WTC11 (cell line): ENCODE results near the gene CSNK2A1. TPM values are rescaled to one million over a fixed set of nuclear protein-coding genes. Genes with fewer than 3 reads are reported as not detected.

ENCODE experiments used
- ATAC-seq: fragments of 200-7000 bp; cut with Tn5 transposase; 2 replicates; pipeline ENCODE4 v1.10.0; 2021; ENCODE audit warnings: mild to moderate bottlenecking, moderate library complexity
- CTCF ChIA-PET: fragments of 300-600 bp; sonication (Branson Sonifier 250); formaldehyde crosslinking; loops from one replicate; lab custom pipeline; 2021; ENCODE audit warnings: antibody characterized with exemption; lab: Charles Lee
- POLR2A ChIA-PET: fragments of 350-600 bp; sonication (Branson Sonifier 250); formaldehyde crosslinking; loops from one replicate; lab custom pipeline; 2021; ENCODE audit warnings: antibody characterized with exemption; lab: Charles Lee
- DNase-seq: peaks from one replicate; pipeline ENCODE4 v3.0.0; 2021; ENCODE audit warnings: low spot score
- H3K27ac Mint-ChIP-seq: 2 replicates; pipeline ENCODE4 v1.8.0; 2021; ENCODE audit warnings: mixed read lengths
- H3K27me3 Mint-ChIP-seq: 2 replicates; pipeline ENCODE4 v1.8.0; 2021; ENCODE audit warnings: low read depth, mild to moderate bottlenecking, moderate library complexity, mixed read lengths
- H3K36me3 Mint-ChIP-seq: 2 replicates; pipeline ENCODE4 v1.8.0; 2021; ENCODE audit warnings: mixed read lengths
- H3K4me1 Mint-ChIP-seq: 2 replicates; pipeline ENCODE4 v1.8.0; 2022; ENCODE audit warnings: mixed read lengths
- H3K4me3 Mint-ChIP-seq: 2 replicates; pipeline ENCODE4 v1.8.0; 2021; ENCODE audit warnings: mild to moderate bottlenecking, moderate library complexity, mixed read lengths
- H3K9me3 Mint-ChIP-seq: 2 replicates; pipeline ENCODE4 v1.8.0; 2021; ENCODE audit warnings: mixed read lengths
- CREM ChIP-seq: sonication (generic); formaldehyde crosslinking; IDR thresholded peaks from 2 replicates; pipeline ENCODE4 v1.8.1; 2022; ENCODE audit warnings: mild to moderate bottlenecking, missing genetic modification reagents, moderate library complexity
- ELF4 ChIP-seq: sonication (generic); formaldehyde crosslinking; IDR thresholded peaks from 2 replicates; pipeline ENCODE4 v1.8.1; 2022; ENCODE audit warnings: low read depth, mild to moderate bottlenecking, moderate library complexity, missing genetic modification reagents
- ETV6 ChIP-seq: sonication (generic); formaldehyde crosslinking; IDR thresholded peaks from 2 replicates; pipeline ENCODE4 v1.8.1; 2022; ENCODE audit warnings: mild to moderate bottlenecking, missing genetic modification reagents
- GABPB1 ChIP-seq: sonication (generic); formaldehyde crosslinking; IDR thresholded peaks from 2 replicates; pipeline ENCODE4 v1.8.1; 2023; ENCODE audit warnings: mild to moderate bottlenecking, missing genetic modification reagents
- HMGA2 ChIP-seq: fragments of 250-450 bp; sonication (Bioruptor Pico); IDR thresholded peaks from 2 replicates; pipeline ENCODE4 v1.4.0; 2021; ENCODE audit warnings: mild to moderate bottlenecking, moderate library complexity
- IRF2 ChIP-seq: sonication (generic); formaldehyde crosslinking; IDR thresholded peaks from 2 replicates; pipeline ENCODE4 v1.8.0; 2022; ENCODE audit warnings: low read depth, missing genetic modification reagents, borderline replicate concordance
- JUN ChIP-seq: sonication (generic); formaldehyde crosslinking; IDR thresholded peaks from 2 replicates; pipeline ENCODE4 v1.8.0; 2023; ENCODE audit warnings: mild to moderate bottlenecking, missing genetic modification reagents
- NFATC4 ChIP-seq: fragments of 250-450 bp; sonication (Bioruptor Pico); IDR thresholded peaks from 2 replicates; pipeline ENCODE4 v1.9.0; 2021; ENCODE audit warnings: mild to moderate bottlenecking
- PREB ChIP-seq: sonication (generic); formaldehyde crosslinking; IDR thresholded peaks from 2 replicates; pipeline ENCODE4 v1.8.1; 2022; ENCODE audit warnings: mild to moderate bottlenecking, missing genetic modification reagents, moderate library complexity, borderline replicate concordance
- USF2 ChIP-seq: sonication (generic); formaldehyde crosslinking; IDR thresholded peaks from 2 replicates; pipeline ENCODE4 v1.8.1; 2023; ENCODE audit warnings: mild to moderate bottlenecking, missing genetic modification reagents, moderate library complexity
- ZNF232 ChIP-seq: sonication (generic); formaldehyde crosslinking; IDR thresholded peaks from 2 replicates; pipeline ENCODE4 v1.8.0; 2022; ENCODE audit warnings: mild to moderate bottlenecking, missing genetic modification reagents
- ZNF423 ChIP-seq: fragments of 250-450 bp; sonication (Bioruptor Pico); IDR thresholded peaks from 2 replicates; pipeline ENCODE4 v2.1.2; 2022; ENCODE audit warnings: mild to moderate bottlenecking, moderate library complexity
- ZNF671 ChIP-seq: fragments of 250-450 bp; sonication (Bioruptor Pico); IDR thresholded peaks from 2 replicates; pipeline ENCODE4 v1.8.0; 2021; ENCODE audit warnings: mild to moderate bottlenecking
- total RNA-seq: library from RNA; stranded (reverse); gene quantifications from 3 replicates; pipeline ENCODE4 v1.2.3, GENCODE V29; 2021
- TF ChIP-seq, protein P1 (sequence below): fragments of 250-450 bp; sonication (Bioruptor Pico); IDR thresholded peaks from 2 replicates; pipeline ENCODE4 v1.9.0; 2021; ENCODE audit warnings: mild to moderate bottlenecking, borderline replicate concordance
- TF ChIP-seq, protein P2 (sequence below): sonication (generic); formaldehyde crosslinking; IDR thresholded peaks from 2 replicates; pipeline ENCODE4 v1.8.1; 2023; ENCODE audit warnings: mild to moderate bottlenecking, moderate library complexity, missing genetic modification reagents
- TF ChIP-seq, protein P3 (sequence below): sonication (generic); formaldehyde crosslinking; IDR thresholded peaks from 2 replicates; pipeline ENCODE4 v1.8.0; 2023; ENCODE audit warnings: missing genetic modification reagents, mild to moderate bottlenecking, borderline replicate concordance

Gene CSNK2A1
- total RNA-seq, 1 experiment from 2014 or later, result 235 TPM

- TF ChIP-seq, protein P1, sequence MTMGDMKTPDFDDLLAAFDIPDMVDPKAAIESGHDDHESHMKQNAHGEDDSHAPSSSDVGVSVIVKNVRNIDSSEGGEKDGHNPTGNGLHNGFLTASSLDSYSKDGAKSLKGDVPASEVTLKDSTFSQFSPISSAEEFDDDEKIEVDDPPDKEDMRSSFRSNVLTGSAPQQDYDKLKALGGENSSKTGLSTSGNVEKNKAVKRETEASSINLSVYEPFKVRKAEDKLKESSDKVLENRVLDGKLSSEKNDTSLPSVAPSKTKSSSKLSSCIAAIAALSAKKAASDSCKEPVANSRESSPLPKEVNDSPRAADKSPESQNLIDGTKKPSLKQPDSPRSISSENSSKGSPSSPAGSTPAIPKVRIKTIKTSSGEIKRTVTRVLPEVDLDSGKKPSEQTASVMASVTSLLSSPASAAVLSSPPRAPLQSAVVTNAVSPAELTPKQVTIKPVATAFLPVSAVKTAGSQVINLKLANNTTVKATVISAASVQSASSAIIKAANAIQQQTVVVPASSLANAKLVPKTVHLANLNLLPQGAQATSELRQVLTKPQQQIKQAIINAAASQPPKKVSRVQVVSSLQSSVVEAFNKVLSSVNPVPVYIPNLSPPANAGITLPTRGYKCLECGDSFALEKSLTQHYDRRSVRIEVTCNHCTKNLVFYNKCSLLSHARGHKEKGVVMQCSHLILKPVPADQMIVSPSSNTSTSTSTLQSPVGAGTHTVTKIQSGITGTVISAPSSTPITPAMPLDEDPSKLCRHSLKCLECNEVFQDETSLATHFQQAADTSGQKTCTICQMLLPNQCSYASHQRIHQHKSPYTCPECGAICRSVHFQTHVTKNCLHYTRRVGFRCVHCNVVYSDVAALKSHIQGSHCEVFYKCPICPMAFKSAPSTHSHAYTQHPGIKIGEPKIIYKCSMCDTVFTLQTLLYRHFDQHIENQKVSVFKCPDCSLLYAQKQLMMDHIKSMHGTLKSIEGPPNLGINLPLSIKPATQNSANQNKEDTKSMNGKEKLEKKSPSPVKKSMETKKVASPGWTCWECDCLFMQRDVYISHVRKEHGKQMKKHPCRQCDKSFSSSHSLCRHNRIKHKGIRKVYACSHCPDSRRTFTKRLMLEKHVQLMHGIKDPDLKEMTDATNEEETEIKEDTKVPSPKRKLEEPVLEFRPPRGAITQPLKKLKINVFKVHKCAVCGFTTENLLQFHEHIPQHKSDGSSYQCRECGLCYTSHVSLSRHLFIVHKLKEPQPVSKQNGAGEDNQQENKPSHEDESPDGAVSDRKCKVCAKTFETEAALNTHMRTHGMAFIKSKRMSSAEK, result no peak
Measured at GRCh38 chr20:535958-536357, 7.6 kb downstream of the CSNK2A1 start (continued).

DNA sequence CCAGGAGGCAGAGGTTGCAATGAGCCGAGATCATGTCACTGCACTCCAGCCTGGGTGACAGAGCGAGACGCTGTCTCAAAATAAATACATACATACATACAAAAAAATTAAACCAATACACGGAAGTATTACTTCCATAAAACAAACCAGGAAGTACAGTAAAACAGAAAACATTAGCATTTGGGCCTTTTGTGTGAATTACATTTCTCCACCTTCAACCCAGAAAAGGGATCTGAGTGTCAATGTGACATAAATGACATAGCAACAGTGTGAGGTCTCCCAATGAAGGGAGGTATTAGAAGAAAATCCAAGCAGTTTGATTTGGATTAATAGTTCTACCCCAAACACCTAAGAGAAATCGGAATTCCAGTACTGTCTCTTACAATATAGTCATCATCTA, 10.1 kb downstream of the CSNK2A1 start:
- no peaks in the 10 kb centered on the region for H3K9me3 Mint-ChIP-seq
- H3K36me3 Mint-ChIP-seq, result 0 out of 2 replicates have a peak, but pooled peaks cover 2% of the 10 kb centered on the region
- H3K27ac Mint-ChIP-seq, result peak overlapping the region; percentile 12; the same call in 1 of the 2 replicates
- no peak overlapping the region for H3K4me3 Mint-ChIP-seq
- ChIA-PET CTCF (no interaction called here), POLR2A (no interaction called here)
- H3K4me1 Mint-ChIP-seq, result peaks cover 68% of the 10 kb centered on the region
- no peak for DNase-seq
- no peaks in the 10 kb centered on the region for H3K27me3 Mint-ChIP-seq
- ATAC-seq, result no peak
- TF ChIP-seq, protein P2, sequence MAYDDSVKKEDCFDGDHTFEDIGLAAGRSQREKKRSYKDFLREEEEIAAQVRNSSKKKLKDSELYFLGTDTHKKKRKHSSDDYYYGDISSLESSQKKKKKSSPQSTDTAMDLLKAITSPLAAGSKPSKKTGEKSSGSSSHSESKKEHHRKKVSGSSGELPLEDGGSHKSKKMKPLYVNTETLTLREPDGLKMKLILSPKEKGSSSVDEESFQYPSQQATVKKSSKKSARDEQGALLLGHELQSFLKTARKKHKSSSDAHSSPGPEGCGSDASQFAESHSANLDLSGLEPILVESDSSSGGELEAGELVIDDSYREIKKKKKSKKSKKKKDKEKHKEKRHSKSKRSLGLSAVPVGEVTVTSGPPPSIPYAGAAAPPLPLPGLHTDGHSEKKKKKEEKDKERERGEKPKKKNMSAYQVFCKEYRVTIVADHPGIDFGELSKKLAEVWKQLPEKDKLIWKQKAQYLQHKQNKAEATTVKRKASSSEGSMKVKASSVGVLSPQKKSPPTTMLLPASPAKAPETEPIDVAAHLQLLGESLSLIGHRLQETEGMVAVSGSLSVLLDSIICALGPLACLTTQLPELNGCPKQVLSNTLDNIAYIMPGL (CRISPR knock-in tag), result no peak
- no peak for TF ChIP-seq GABPB1
- TF ChIP-seq HMGA2 (CRISPR knock-in tag), result no peak
- TF ChIP-seq, protein P3, sequence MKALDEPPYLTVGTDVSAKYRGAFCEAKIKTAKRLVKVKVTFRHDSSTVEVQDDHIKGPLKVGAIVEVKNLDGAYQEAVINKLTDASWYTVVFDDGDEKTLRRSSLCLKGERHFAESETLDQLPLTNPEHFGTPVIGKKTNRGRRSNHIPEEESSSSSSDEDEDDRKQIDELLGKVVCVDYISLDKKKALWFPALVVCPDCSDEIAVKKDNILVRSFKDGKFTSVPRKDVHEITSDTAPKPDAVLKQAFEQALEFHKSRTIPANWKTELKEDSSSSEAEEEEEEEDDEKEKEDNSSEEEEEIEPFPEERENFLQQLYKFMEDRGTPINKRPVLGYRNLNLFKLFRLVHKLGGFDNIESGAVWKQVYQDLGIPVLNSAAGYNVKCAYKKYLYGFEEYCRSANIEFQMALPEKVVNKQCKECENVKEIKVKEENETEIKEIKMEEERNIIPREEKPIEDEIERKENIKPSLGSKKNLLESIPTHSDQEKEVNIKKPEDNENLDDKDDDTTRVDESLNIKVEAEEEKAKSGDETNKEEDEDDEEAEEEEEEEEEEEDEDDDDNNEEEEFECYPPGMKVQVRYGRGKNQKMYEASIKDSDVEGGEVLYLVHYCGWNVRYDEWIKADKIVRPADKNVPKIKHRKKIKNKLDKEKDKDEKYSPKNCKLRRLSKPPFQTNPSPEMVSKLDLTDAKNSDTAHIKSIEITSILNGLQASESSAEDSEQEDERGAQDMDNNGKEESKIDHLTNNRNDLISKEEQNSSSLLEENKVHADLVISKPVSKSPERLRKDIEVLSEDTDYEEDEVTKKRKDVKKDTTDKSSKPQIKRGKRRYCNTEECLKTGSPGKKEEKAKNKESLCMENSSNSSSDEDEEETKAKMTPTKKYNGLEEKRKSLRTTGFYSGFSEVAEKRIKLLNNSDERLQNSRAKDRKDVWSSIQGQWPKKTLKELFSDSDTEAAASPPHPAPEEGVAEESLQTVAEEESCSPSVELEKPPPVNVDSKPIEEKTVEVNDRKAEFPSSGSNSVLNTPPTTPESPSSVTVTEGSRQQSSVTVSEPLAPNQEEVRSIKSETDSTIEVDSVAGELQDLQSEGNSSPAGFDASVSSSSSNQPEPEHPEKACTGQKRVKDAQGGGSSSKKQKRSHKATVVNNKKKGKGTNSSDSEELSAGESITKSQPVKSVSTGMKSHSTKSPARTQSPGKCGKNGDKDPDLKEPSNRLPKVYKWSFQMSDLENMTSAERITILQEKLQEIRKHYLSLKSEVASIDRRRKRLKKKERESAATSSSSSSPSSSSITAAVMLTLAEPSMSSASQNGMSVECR (CRISPR knock-in tag), result no peak
- no peak for TF ChIP-seq ZNF671 (CRISPR knock-in tag)
- no peak for TF ChIP-seq JUN (CRISPR knock-in tag)
- no peak for TF ChIP-seq IRF2 (CRISPR knock-in tag)
- TF ChIP-seq ELF4 (CRISPR knock-in tag), result no peak
- no peak for TF ChIP-seq ETV6
- TF ChIP-seq NFATC4, result no peak
- no peak for TF ChIP-seq CREM
- TF ChIP-seq ZNF232 (CRISPR knock-in tag), result no peak
- TF ChIP-seq USF2 (CRISPR knock-in tag), result no peak
- TF ChIP-seq ZNF423, result no peak
- no peak for TF ChIP-seq PREB (CRISPR knock-in tag)
